GM10266 (cell line): ENCODE results near the gene GRM3.

Experiments used
- DNase-seq: peaks from one replicate; pipeline ENCODE4 v3.0.0; 2012; ENCODE audit errors: extremely low spot score
- TF ChIP-seq, protein P1 (sequence below): IDR thresholded peaks from 2 replicates; pipeline ENCODE4 v1.5.1; 2012; ENCODE audit warnings: mild to moderate bottlenecking, low read depth; ENCODE audit not compliant: control insufficient read depth, insufficient read depth; ENCODE audit errors: missing control alignments

GRM3 gene

DNA sequence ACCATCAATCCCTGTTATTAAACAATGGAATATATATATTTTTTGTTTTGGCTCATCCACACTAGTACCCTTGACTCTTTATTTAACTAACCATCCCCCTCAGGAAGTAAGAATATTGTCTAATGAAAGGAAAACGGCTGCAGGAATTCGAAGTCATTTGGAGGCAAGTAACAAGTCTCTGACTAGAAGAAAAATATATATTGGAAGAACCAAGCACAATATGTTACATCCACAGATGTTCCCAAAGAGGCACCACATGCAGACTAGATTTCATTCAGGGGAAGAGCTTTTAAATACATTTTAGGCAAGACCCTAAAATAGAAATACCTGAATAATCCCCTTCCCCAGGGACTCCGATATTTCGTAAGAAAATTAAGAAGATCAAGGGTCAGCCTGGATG is 104.5 kb downstream of the GRM3 start:
- TF ChIP-seq, protein P1, sequence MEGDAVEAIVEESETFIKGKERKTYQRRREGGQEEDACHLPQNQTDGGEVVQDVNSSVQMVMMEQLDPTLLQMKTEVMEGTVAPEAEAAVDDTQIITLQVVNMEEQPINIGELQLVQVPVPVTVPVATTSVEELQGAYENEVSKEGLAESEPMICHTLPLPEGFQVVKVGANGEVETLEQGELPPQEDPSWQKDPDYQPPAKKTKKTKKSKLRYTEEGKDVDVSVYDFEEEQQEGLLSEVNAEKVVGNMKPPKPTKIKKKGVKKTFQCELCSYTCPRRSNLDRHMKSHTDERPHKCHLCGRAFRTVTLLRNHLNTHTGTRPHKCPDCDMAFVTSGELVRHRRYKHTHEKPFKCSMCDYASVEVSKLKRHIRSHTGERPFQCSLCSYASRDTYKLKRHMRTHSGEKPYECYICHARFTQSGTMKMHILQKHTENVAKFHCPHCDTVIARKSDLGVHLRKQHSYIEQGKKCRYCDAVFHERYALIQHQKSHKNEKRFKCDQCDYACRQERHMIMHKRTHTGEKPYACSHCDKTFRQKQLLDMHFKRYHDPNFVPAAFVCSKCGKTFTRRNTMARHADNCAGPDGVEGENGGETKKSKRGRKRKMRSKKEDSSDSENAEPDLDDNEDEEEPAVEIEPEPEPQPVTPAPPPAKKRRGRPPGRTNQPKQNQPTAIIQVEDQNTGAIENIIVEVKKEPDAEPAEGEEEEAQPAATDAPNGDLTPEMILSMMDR: no peak
- no peak for DNase-seq

DNA sequence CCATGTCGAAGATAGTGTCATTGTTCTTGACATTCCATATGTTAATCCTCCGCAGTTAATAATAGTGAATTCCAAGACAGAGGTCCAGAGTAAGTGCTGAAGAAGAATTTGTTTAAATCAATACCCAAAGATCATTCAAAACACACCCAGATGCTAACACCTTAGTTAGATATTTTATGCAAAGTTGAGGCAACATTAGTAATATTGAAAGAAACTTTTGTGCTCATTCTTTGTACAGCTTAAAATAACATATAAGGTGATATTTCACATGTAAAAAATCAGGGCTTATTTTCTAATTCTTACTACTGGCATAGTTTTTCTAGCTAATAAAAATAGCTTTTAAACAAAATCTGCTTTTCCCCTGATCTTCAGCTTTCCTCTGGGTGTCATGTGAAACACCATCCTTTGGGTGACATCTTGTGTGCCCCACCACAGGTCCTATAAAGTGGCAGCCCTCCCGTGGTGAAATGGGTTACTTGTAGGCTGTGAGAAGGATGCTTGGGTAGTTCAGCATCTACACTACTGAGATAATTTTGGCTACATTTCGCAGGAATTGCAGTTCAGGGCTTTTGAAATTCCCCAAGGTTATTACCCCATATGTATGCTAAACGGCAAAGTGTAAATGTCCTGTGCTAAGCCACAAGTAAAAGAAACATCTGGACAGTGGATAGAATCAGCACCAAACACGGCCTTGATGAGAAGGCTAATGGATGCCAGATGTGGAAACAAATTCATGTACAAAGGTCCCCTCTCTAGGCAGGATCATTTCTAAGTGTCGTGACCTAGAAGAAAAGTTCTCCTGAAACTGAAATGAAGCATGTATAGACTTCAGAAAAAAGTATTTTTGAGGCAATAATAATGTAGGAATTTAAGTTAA is 105.4 kb downstream of the GRM3 start:
- TF ChIP-seq, protein P1: no peak
- DNase-seq: no peak

DNA sequence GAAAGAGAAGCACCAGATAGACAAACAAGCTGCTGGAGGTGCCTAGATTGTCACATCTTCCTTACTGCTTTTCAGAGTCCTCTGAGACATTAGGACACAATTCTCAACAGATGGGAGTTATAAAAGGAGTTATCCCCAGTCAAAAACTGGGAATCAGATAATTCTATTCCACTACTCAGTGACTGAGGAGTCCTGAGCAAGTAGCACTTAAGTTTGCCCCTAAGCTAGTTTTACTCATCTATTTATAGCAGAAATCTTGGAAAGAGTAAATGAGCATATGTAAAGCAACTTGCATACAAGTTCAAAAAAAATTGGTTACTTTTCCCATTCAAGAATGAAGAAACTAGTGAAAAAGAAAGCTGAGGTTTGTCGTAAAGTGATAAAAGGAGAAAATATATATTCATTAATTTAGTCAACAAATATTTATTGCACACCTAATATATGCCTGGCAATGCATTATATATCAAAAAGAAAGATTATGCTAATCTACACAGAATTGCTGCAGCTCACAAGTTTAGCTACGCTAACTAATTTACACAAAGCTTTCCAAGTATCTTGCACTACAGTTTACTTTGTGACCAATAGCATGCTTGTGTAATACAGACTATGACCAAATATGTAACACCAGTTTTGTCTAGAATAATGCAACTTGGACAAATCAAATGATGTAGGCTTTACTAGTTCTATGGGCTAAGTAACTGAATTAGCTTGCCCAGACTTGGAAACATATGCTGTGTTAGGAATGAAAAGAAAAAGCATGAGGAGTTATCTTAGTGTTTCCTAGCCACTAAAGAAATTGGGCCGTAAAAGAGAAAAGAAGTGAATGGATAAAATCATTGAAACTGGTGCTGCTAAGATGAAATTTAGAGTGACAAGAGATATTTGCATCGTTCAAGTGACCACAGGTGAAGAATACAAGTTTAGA is 106.3 kb downstream of the GRM3 start:
- TF ChIP-seq, protein P1: no peak

DNA sequence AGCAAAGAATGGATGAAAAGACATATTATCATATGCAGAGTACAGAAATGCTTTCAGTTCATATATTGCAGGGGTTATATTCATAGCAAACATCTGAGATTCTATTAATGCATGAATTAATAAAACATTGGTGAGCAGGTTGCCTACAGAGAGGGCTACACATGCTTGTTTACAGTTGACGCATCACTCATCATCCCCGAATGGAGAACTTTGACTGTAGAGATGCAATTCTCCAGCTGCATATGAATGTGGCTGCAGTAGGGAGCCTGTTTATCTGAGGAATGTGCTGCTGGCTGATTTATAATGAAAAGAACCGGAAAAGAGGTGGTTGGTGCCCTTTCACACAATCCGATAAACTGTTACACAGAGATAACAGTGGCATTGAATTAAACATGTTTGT is 116.5 kb downstream of the GRM3 start:
- TF ChIP-seq, protein P1: no peak
- DNase-seq: no peak

More for the DNA sequence above, 106.3 kb downstream of the GRM3 start:
- no peak for DNase-seq

DNA sequence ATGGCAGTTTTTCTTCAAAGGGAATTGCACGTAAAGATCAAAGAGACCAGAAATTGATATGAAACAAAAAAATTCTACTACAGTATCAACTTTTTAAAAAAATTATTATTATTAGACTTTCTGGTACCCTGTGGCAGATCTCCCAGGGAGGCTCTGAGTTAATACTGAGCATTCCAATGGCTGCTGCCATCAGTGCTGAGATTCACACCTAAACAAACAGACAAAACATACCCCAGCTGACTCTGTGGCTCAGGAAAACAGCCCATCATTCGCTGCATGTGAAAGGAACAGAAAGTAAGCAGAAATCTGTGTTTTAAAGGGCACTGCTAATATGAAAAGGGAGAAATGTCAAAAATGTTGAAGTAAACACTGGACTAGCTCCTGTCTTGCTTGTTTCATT is 118.4 kb downstream of the GRM3 start:
- TF ChIP-seq, protein P1: no peak
- no peak for DNase-seq

DNA sequence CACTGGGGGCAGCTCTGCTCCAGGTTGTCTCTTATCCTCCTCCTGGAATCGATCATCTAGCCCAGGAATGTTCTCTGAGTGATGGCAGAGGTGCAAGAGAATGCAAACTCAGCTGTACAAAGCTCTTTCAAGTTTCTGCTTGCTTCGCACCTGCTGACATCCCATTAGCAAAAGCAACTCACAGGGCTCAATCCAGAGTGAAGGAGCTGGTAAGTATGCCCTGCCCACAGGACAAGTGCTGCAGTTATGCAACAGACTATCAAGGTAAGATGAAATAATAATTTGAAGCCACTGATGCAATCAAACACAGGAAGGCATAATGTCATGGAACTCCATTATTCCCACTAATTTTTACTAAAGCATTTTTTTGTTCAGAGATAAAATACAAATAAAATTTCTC is 122.2 kb downstream of the GRM3 start:
- no peak for DNase-seq
- TF ChIP-seq, protein P1: no peak
